Left ventricle myocardium inferior (tissue), 1 donor: ENCODE data around the gene OR13H1. TPM values are rescaled to one million over a fixed set of nuclear protein-coding genes. Genes with fewer than 3 reads are reported as not detected.
"Not testable (repeated sequence)": the region's sequence is repeated elsewhere in the genome, so short reads cannot be mapped to it uniquely, and the experiment has no call there.

Experiments
- DNase-seq: peaks from one replicate; pipeline ENCODE4 v3.0.0-alpha.2; 2020
- H3K27ac ChIP-seq: fragments of 200-600 bp; replicated peaks from 2 replicates; pipeline ENCODE4 v1.8.0; 2021
- H3K27me3 ChIP-seq: fragments of 200-600 bp; 2 replicates; pipeline ENCODE4 v1.8.0; 2021; ENCODE audit warnings: low read depth
- H3K36me3 ChIP-seq: fragments of 200-600 bp; 2 replicates; pipeline ENCODE4 v1.8.0; 2021
- H3K4me1 ChIP-seq: fragments of 200-600 bp; 2 replicates; pipeline ENCODE4 v1.8.0; 2021
- H3K4me3 ChIP-seq: fragments of 200-600 bp; 2 replicates; pipeline ENCODE4 v1.8.0; 2021; ENCODE audit warnings: mild to moderate bottlenecking, moderate library complexity
- H3K9me3 ChIP-seq: fragments of 200-600 bp; replicated peaks from 2 replicates; pipeline ENCODE4 v1.8.0; 2021
- intact Hi-C: fragments of 100-400 bp; cut with micrococcal nuclease; formaldehyde crosslinking; loops from one replicate; pipeline ENCODE4 v1.11.0; 2022
- total RNA-seq: library from RNA; stranded (reverse); fragmentation: NEBNext Ultra II Directional; extraction: Animal tissue kit (Norgen Biotek cat#: 25700); gene quantifications from one replicate; pipeline ENCODE4 v1.2.1, GENCODE V29; 2021
- TF ChIP-seq, protein P1 (sequence below): fragments of 200-600 bp; IDR thresholded peaks from 2 replicates; pipeline ENCODE4 v1.8.0; 2021; ENCODE audit warnings: antibody characterized with exemption, mild to moderate bottlenecking, borderline replicate concordance
- donor health status: DM: no; HTN: yes; CAD: no; lungs with severe emphysema.

The OR13H1 gene
- total RNA-seq, 1 donor from 2014 or later: not detected

DNA sequence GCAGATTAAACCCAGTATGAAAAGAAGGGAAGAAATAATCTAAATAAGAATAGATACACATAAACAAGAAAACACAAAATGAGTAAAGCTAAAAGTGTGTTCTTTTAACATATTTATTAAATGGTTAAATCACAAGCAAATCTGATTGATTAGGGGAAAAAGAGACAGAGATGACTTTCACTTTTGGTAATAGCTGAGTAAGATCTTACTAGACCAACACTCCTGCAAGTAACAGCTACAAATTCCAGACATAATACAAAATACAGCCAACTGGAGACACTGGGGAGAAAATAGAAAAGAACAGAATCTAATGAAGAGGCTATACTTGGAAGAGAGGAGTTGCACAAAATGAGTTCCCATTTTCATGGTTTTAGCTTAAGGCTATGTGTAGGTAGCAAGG lies 33.5 kb downstream of the OR13H1 start:
- Histone ChIP-seq H3K36me3 (no peaks in the 10 kb centered on the region), H3K4me1 (no peaks in the 10 kb centered on the region), H3K9me3 (no peaks in the 10 kb centered on the region), H3K4me3 (no peak overlapping the region), H3K27me3 (no peaks in the 10 kb centered on the region), H3K27ac (no peak overlapping the region)
- TF ChIP-seq, protein P1, sequence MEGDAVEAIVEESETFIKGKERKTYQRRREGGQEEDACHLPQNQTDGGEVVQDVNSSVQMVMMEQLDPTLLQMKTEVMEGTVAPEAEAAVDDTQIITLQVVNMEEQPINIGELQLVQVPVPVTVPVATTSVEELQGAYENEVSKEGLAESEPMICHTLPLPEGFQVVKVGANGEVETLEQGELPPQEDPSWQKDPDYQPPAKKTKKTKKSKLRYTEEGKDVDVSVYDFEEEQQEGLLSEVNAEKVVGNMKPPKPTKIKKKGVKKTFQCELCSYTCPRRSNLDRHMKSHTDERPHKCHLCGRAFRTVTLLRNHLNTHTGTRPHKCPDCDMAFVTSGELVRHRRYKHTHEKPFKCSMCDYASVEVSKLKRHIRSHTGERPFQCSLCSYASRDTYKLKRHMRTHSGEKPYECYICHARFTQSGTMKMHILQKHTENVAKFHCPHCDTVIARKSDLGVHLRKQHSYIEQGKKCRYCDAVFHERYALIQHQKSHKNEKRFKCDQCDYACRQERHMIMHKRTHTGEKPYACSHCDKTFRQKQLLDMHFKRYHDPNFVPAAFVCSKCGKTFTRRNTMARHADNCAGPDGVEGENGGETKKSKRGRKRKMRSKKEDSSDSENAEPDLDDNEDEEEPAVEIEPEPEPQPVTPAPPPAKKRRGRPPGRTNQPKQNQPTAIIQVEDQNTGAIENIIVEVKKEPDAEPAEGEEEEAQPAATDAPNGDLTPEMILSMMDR: no peak
- intact Hi-C loops: no loop called here
- DNase-seq: no peak

DNA sequence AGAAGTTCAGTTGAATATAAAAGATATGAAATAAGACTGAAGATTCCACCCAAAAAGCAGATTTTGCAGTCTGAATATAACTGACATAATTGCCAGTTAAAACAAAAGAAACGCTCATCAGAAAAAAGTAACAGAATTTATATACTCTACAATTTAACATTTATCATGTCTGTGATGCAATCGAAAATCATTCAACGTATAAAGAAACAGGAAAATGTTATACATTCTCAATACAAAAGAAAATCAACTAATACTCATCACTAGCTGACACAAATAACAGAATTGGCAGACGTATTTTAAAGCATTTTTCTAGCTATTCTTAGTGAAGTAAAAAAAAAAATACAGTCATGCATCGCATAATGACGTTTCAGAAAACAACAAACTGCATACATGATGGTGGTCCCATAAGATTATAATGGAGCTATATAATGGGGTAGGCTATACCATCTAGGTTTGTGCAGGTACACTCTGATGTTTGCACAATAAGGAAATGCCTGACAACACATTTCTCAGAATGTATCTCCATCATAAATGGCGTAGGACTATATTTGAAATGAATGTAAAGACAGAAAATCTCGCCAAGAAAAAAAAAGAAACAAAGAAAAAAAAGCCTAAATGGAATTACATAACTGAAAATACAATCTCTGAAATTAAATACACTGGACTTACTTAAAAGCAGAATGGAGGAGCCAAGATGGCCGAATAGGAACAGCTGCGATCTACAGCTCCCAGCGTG lies 34.3 kb downstream of the OR13H1 start:
- TF ChIP-seq, protein P1: no peak
- DNase-seq: no peak
- intact Hi-C loops: no loop called here

DNA sequence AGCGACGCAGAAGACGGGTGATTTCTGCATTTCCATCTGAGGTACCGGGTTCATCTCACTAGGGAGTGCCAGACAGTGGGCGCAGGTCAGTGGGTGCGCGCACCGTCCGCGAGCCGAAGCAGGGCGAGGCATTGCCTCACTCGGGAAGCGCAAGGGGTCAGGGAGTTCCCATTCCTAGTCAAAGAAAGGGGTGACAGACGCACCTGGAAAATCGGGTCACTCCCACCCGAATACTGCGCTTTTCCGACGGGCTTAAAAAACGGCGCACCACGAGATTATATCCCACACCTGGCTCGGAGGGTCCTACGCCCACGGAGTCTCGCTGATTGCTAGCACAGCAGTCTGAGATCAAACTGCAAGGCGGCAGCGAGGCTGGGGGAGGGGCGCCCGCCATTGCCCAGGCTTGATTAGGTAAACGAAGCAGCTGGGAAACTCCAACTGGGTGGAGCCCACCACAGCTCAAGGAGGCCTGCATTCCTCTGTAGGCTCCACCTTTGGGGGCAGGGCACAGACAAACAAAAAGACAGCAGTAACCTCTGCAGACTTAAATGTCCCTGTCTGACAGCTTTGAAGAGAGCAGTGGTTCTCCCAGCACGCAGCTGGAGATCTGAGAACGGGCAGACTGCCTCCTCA lies 35.0 kb downstream of the OR13H1 start:
- H3K4me1 ChIP-seq, H3K9me3 ChIP-seq, H3K4me3 ChIP-seq, H3K27ac ChIP-seq, DNase-seq, H3K36me3 ChIP-seq, intact Hi-C loops, H3K27me3 ChIP-seq: not testable (repeated sequence)

More for the DNA sequence above, 34.3 kb downstream of the OR13H1 start:
- Histone ChIP-seq H3K4me1 (no peaks in the 10 kb centered on the region), H3K27ac (no peak overlapping the region), H3K9me3 (no peaks in the 10 kb centered on the region), H3K4me3 (no peak overlapping the region), H3K27me3 (no peaks in the 10 kb centered on the region), H3K36me3 (no peaks in the 10 kb centered on the region)

DNA sequence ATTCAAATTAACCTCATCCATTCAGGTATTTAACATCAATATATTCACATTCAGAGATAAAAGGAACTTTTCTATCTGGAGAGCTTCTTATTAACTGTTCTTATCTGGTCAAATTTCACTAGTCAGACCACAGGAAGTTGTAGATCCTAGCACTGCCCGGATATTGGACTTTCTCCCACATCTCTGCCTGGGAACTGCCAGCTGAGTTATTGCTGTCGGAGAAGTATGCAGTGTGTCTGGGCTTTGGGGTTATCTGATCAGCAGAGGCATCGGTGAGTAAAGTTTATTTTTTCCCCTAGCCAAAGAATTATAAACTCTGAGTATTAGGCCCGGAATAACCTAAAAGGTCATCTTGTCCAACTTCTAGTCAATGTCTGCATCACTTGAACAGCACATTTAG lies 45.1 kb downstream of the OR13H1 start:
- Histone ChIP-seq H3K4me1 (no peaks in the 10 kb centered on the region), H3K4me3 (no peak overlapping the region), H3K36me3 (no peaks in the 10 kb centered on the region), H3K27me3 (no peaks in the 10 kb centered on the region), H3K27ac (no peak overlapping the region), H3K9me3 (no peaks in the 10 kb centered on the region)
- intact Hi-C loops: no loop called here
- TF ChIP-seq, protein P1: no peak
- DNase-seq: no peak
